ENCODE data around the gene RIOK1. TPM values are rescaled to one million over a fixed set of nuclear protein-coding genes. Genes with fewer than 3 reads are reported as not detected.
A peak's percentile ranks its signal among the peaks of the same experiment; 100 is the strongest.

RIOK1 gene
- total and polyA plus RNA-seq, 2 of the 13 experiments (the other 11 are each of a cell fraction or from before 2014, with no cell fraction given), result 9.4 to 37.8 TPM

DNA sequence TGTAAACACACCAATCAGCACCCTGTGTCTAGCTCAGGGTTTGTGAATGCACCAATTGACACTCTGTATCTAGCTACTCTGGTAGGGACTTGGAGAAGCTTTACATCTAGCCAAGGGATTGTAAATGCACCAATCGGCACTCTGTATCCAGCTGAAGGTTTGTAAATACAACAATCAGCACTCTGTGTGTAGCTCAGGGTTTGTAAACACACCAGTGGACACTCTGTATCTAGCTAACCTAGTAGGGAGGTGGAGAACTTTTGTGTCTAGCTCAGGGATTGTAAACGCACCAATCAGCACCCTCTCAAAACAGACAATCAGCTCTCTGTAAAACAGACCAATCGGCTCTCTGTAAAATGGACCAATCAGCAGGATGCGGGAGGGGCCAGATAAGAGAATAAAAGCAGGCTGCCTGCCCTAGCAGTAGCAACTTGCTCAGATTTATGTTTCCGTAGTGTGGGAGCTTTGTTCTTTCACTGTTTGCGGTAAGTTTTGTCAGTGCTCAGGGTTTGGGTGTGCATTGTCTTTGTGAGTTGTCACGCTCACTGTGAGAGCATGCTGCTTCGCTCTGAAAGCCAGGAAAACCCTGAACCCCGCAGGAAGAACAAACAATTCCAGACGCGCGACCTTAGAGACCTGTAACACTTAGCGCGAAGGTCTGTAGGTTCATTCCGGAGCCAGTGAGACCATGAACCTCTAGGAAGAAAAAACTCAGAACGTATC is 37.0 kb downstream of the RIOK1 start (continued):
- TF ChIP-seq NR2F6 (IDR thresholded peaks at IDR 0.05) (peak; percentile 54), NR2F6 (CRISPR knock-in tag; IDR thresholded peaks at IDR 0.05) (peak; percentile 50), ZNF207 (IDR thresholded peaks at IDR 0.05; ENCODE audit: borderline replicate concordance) (no peak), ZNF136 (CRISPR knock-in tag; IDR thresholded peaks at IDR 0.05; ENCODE audit: low read depth) (no peak), ZKSCAN5 (CRISPR knock-in tag; IDR thresholded peaks at IDR 0.05) (no peak), ETV5 (CRISPR knock-in tag; IDR thresholded peaks at IDR 0.05; ENCODE audit: borderline replicate concordance) (0 out of 2 replicates have a peak, but pooled peaks have one; percentile 29), ZFP36 (IDR thresholded peaks at IDR 0.05; ENCODE audit: borderline replicate concordance, low read depth, low read length, partially characterized antibody) (no peak), RCOR2 (CRISPR knock-in tag; IDR thresholded peaks at IDR 0.05) (peak; percentile 45; the same call in 1 of the 2 replicates), ZNF441 (CRISPR knock-in tag; IDR thresholded peaks at IDR 0.05; ENCODE audit: borderline replicate concordance) (no peak), ZNF543 (CRISPR knock-in tag; IDR thresholded peaks at IDR 0.05) (no peak), LCORL (IDR thresholded peaks at IDR 0.05) (no peak), LCORL (CRISPR knock-in tag; IDR thresholded peaks at IDR 0.05) (peak; percentile 13; the same call in 1 of the 2 replicates), ZNF382 (CRISPR knock-in tag; IDR thresholded peaks at IDR 0.05; ENCODE audit: borderline replicate concordance) (no peak), ZNF256 (CRISPR knock-in tag; conservative IDR thresholded peaks at IDR 0.05) (no peak), ZFX (CRISPR knock-in tag; IDR thresholded peaks at IDR 0.05; ENCODE audit: low read depth) (no peak), AHR (CRISPR knock-in tag; IDR thresholded peaks at IDR 0.05) (no peak)
- TF ChIP-seq, protein P1, sequence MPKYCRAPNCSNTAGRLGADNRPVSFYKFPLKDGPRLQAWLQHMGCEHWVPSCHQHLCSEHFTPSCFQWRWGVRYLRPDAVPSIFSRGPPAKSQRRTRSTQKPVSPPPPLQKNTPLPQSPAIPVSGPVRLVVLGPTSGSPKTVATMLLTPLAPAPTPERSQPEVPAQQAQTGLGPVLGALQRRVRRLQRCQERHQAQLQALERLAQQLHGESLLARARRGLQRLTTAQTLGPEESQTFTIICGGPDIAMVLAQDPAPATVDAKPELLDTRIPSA (CRISPR knock-in tag; IDR thresholded peaks at IDR 0.05; ENCODE audit: borderline replicate concordance), result no peak
- TF ChIP-seq, protein P2, sequence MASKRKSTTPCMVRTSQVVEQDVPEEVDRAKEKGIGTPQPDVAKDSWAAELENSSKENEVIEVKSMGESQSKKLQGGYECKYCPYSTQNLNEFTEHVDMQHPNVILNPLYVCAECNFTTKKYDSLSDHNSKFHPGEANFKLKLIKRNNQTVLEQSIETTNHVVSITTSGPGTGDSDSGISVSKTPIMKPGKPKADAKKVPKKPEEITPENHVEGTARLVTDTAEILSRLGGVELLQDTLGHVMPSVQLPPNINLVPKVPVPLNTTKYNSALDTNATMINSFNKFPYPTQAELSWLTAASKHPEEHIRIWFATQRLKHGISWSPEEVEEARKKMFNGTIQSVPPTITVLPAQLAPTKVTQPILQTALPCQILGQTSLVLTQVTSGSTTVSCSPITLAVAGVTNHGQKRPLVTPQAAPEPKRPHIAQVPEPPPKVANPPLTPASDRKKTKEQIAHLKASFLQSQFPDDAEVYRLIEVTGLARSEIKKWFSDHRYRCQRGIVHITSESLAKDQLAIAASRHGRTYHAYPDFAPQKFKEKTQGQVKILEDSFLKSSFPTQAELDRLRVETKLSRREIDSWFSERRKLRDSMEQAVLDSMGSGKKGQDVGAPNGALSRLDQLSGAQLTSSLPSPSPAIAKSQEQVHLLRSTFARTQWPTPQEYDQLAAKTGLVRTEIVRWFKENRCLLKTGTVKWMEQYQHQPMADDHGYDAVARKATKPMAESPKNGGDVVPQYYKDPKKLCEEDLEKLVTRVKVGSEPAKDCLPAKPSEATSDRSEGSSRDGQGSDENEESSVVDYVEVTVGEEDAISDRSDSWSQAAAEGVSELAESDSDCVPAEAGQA (IDR thresholded peaks at IDR 0.05; ENCODE audit: low read depth), result 0 out of 2 replicates have a peak, but pooled peaks have one; percentile 20
- TF ChIP-seq, protein P2 (CRISPR knock-in tag; IDR thresholded peaks at IDR 0.05; ENCODE audit: borderline replicate concordance), result no peak
- TF ChIP-seq, protein P3, sequence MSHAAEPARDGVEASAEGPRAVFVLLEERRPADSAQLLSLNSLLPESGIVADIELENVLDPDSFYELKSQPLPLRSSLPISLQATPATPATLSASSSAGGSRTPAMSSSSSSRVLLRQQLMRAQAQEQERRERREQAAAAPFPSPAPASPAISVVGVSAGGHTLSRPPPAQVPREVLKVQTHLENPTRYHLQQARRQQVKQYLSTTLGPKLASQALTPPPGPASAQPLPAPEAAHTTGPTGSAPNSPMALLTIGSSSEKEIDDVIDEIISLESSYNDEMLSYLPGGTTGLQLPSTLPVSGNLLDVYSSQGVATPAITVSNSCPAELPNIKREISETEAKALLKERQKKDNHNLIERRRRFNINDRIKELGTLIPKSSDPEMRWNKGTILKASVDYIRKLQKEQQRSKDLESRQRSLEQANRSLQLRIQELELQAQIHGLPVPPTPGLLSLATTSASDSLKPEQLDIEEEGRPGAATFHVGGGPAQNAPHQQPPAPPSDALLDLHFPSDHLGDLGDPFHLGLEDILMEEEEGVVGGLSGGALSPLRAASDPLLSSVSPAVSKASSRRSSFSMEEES (CRISPR knock-in tag; IDR thresholded peaks at IDR 0.05), result 0 out of 2 replicates have a peak, but pooled peaks have one; percentile 19

All from HepG2 (cell line).